ENCODE data around the gene DAPK1.

- TF ChIP-seq MZF1 (tag by site-specific recombination; IDR thresholded peaks at IDR 0.05; ENCODE audit: borderline replicate concordance) = no peak
- no peak for TF ChIP-seq SP2 (tag by site-specific recombination; IDR thresholded peaks at IDR 0.05)
- TF ChIP-seq CTCF (tag by site-specific recombination; IDR thresholded peaks at IDR 0.05) = no peak
- TF ChIP-seq HOXA7 (CRISPR knock-in tag; IDR thresholded peaks at IDR 0.05; ENCODE audit: borderline replicate concordance) = no peak
- TF ChIP-seq ZNF776 (tag by site-specific recombination; IDR thresholded peaks at IDR 0.05; ENCODE audit: borderline replicate concordance) = no peak
Observed at GRCh38 chr9:87584326-87584725, 86.7 kb downstream of the DAPK1 start.
